SKM-1 treated with dmso at 0.1 percent for 144 hours (cell line): ENCODE data around the gene DNAH7.
"Not testable (repeated sequence)": the region's sequence is repeated elsewhere in the genome, so short reads cannot be mapped to it uniquely, and the experiment has no call there.

Source experiments
- DNase-seq: peaks from one replicate; lab custom pipeline; 2025; ENCODE audit not compliant: unreplicated experiment; lab: John Stamatoyannopoulos, UW

The DNAH7 gene

GRCh38 chr2:196068271-196069209, at the start of gene DNAH7:
Gene DNAH7, minus strand, starts transcription at chr2:196068837. Its CDS starts 126 bp downstream, at chr2:196068711.
- peak; percentile 82 for DNase-seq

- DNase-seq: no peak
These were observed 48.6 kb upstream of the DNAH7 start for GRCh38 chr2:196117214-196117705.

GRCh38 chr2:196113061-196113974, 44.7 kb upstream of the DNAH7 start:
- no peak for DNase-seq

- no peak for DNase-seq
These were observed 43.9 kb upstream of the DNAH7 start for GRCh38 chr2:196112418-196113034.

- no peak for DNase-seq
These were observed 40.0 kb upstream of the DNAH7 start for GRCh38 chr2:196108604-196109003.

- DNase-seq: no peak
These were observed 37.3 kb upstream of the DNAH7 start for GRCh38 chr2:196105951-196106350.

GRCh38 chr2:196104066-196104465, 35.4 kb upstream of the DNAH7 start:
- DNase-seq: no peak

- no peak for DNase-seq
These were observed 35.0 kb upstream of the DNAH7 start for GRCh38 chr2:196103626-196104025.

- DNase-seq: no peak
These were observed 32.8 kb upstream of the DNAH7 start for GRCh38 chr2:196101325-196101991.

- DNase-seq: no peak
These were observed 31.3 kb upstream of the DNAH7 start for GRCh38 chr2:196099916-196100315.

GRCh38 chr2:196097864-196098660, 29.4 kb upstream of the DNAH7 start:
- no peak for DNase-seq

GRCh38 chr2:196096982-196097745, 28.5 kb upstream of the DNAH7 start:
- DNase-seq: no peak

GRCh38 chr2:196096264-196096663, 27.6 kb upstream of the DNAH7 start:
- DNase-seq: no peak

GRCh38 chr2:196089448-196089847, 20.8 kb upstream of the DNAH7 start:
- DNase-seq: not testable (repeated sequence)

GRCh38 chr2:196088203-196088602, 19.6 kb upstream of the DNAH7 start:
- no peak for DNase-seq

- no peak for DNase-seq
These were observed 18.1 kb upstream of the DNAH7 start for GRCh38 chr2:196086517-196087368.

- DNase-seq: no peak
These were observed 15.0 kb upstream of the DNAH7 start for GRCh38 chr2:196083601-196084000.

GRCh38 chr2:196080526-196080925, 11.9 kb upstream of the DNAH7 start:
- DNase-seq: no peak
